ENCODE measurements around the gene ZNF615.

- TF ChIP-seq EP300 (IDR thresholded peaks at IDR 0.05) (no peak), CTCF (IDR thresholded peaks at IDR 0.05) (no peak)
These were observed 31.2 kb downstream of the ZNF615 start for GRCh38 chr19:51976852-51977251.

Data from tibial nerve (tissue), 4 donors.